Heart left ventricle (tissue), 16 donors: ENCODE results near the gene PRPS1L1. TPM values are rescaled to one million over a fixed set of nuclear protein-coding genes. Genes with fewer than 3 reads are reported as not detected.

Experiments used
- ATAC-seq, 4 donors: fragments of 200-7000 bp; cut with Tn5 transposase; one replicate each; pipeline ENCODE4 v1.9.1; 2020 to 2022; ENCODE audit warnings: moderate library complexity in 4 of 4, mild to moderate bottlenecking in 3 of 4, moderate number of reproducible peaks in 1 of 4
- DNase-seq, 5 donors: peaks; one replicate each; pipeline ENCODE4 v3.0.0-alpha.2; 2020
- H3K27ac ChIP-seq, 12 donors: fragments of 200-600 bp; sonication (generic) in 4 of 12; one replicate each; pipeline versions ENCODE4 v1.5.0 to v1.8.0; 2016 to 2022; ENCODE audit warnings: mild to moderate bottlenecking in 2 of 12
- H3K27me3 ChIP-seq, 9 donors: fragments of 200-600 bp; sonication (generic) in 2 of 9; one replicate each; pipeline versions ENCODE4 v1.5.1 to v1.8.0; 2016 to 2022; ENCODE audit warnings: mild to moderate bottlenecking in 3 of 9
- H3K36me3 ChIP-seq, 9 donors: fragments of 200-600 bp; sonication (generic) in 2 of 9; one replicate each; pipeline versions ENCODE4 v1.5.0 to v1.8.0; 2018 to 2022; ENCODE audit warnings: mild to moderate bottlenecking in 2 of 9
- H3K4me1 ChIP-seq, 12 donors: fragments of 200-600 bp; sonication (generic) in 4 of 12; one replicate each; pipeline versions ENCODE4 v1.5.0 to v1.8.0; 2016 to 2022; ENCODE audit warnings: mild to moderate bottlenecking in 3 of 12
- H3K4me3 ChIP-seq, 12 donors: fragments of 200-600 bp; sonication (generic) in 4 of 12; one replicate each; pipeline versions ENCODE4 v1.5.0 to v1.8.0; 2017 to 2022; ENCODE audit warnings: mild to moderate bottlenecking in 9 of 12, moderate library complexity in 4 of 12
- H3K9me3 ChIP-seq, 12 donors: fragments of 200-600 bp; sonication (generic) in 4 of 12; one replicate each; pipeline versions ENCODE4 v1.5.0 to v1.8.0; 2016 to 2022; ENCODE audit warnings: mild to moderate bottlenecking in 1 of 12
- CTCF ChIP-seq, 12 donors: fragments of 200-600 bp; sonication (generic) in 4 of 12; IDR thresholded peaks; one replicate each; pipeline versions ENCODE4 v1.5.0 to v1.8.0; 2018 to 2022; ENCODE audit warnings: antibody characterized with exemption in 12 of 12, mild to moderate bottlenecking in 5 of 12
- POLR2A ChIP-seq, 2 donors: fragments of 450-650 bp; IDR thresholded peaks; one replicate each; pipeline ENCODE4 v1.6.1; 2017; ENCODE audit warnings: antibody characterized with exemption in 2 of 2, mild to moderate bottlenecking in 2 of 2, moderate library complexity in 2 of 2
- WGBS, 4 donors: extraction: QIAGEN DNeasy Blood & Tissue Kit in 2 of 4; methylation state at CpG; one replicate each; pipeline versions ENCODE4 v1.1.5 to v1.1.7; 2013 to 2018; 5-methylcytosine and 5-hydroxymethylcytosine counted together
- intact Hi-C, 10 donors: fragments of 100-400 bp; cut with DNase I; formaldehyde crosslinking; loops; one replicate each; pipeline versions ENCODE4 v1.11.1 to v1.14.2; 2022
- polyA plus RNA-seq, 2 donors: library from polyadenylated mRNA; stranded (reverse); fragments of 200-250 nt; gene quantifications; one replicate each; pipeline ENCODE4 v1.2.3, GENCODE V29; 2013
- total RNA-seq, 9 donors: library from RNA; depleted of rRNA in 2 of 9; stranded (reverse); fragments of >200 nt in 2 of 9; fragmentation: NEBNext Ultra II Directional in 3 of 9; extraction: Animal tissue kit (Norgen Biotek cat#: 25700) in 3 of 9; gene quantifications; one replicate each; pipeline versions ENCODE4 v1.1.0 to v1.2.4, GENCODE V29; 2016 to 2023
- donor health status: ischemic (EF 13 %, LVEDD 7.1; RV severe dilation, severe dysfunction).
- donor health status: healthy with polysubstance abuse.
- donor health status: DM: no; HTN: yes; CAD: no.
- donor health status: DM: no; HTN: no; CAD: no.
- donor health status: ischemic (EF 25% LVEDD 6.9; RV normal size, moderate dysfunction).
- donor health status: ischemic (EF 25% LVEDD 5.7; RV mildly dilated, moderate dysfunction).
- donor health status: healthy.
- donor health status: DM: yes; HTN: yes; CAD: no.
- donor health status: ischemic (EF 35%, LVEDD 5.7; RV mildly dilated, moderate dysfunction).
- donor health status: nonischemic (EF 11% LVEDD 7.7; RV severe dilation, severe dysfunction).
- donor health status: DM: yes; HTN: yes; CAD: no.
- donor health status: PGD.
- donor health status: ischemic (EF 29% LVEDD 5.4; RV normal size, mild dysfunction).
- donor health status: nonischemic (EF 23%, LVEDD 6.1; RV moderate dilation, normal function).

Gene PRPS1L1
- total and polyA plus RNA-seq, 11 donors, result not detected

GRCh38 chr7:17994079-17994850, 33.4 kb downstream of the PRPS1L1 start:
- TF ChIP-seq CTCF (IDR thresholded peaks at IDR 0.05) (no peak), POLR2A (IDR thresholded peaks at IDR 0.05) (no peak)
- H3K4me3 ChIP-seq, result no peak overlapping the region
- peaks cover 0 to 9% (median 0%) of the 10 kb centered on the region in 12 donors for H3K4me1 ChIP-seq
- ATAC-seq (no peak), DNase-seq (no peak)
- H3K36me3 ChIP-seq, result no peaks in the 10 kb centered on the region
- H3K27ac ChIP-seq, result no peak overlapping the region
- no peaks in the 10 kb centered on the region for H3K27me3 ChIP-seq
- intact Hi-C loops, result no loop called here
- WGBS, 4 donors, result 73 to 95% (median 76%) methylated on average over 5 of the region's 5 CpGs
- H3K9me3 ChIP-seq, result peaks cover 0 to 10% (median 3%) of the 10 kb centered on the region in 12 donors

- Histone ChIP-seq H3K27me3 (no peaks in the 10 kb centered on the region), H3K4me1 (peaks cover 0 to 14% (median 0%) of the 10 kb centered on the region in 12 donors), H3K9me3 (no peaks in the 10 kb centered on the region), H3K27ac (no peak overlapping the region), H3K36me3 (no peaks in the 10 kb centered on the region), H3K4me3 (no peak overlapping the region)
- no peak for DNase-seq
- ATAC-seq, result no peak
- intact Hi-C loops, result no loop called here
- TF ChIP-seq POLR2A (IDR thresholded peaks at IDR 0.05) (no peak), CTCF (IDR thresholded peaks at IDR 0.05) (peak in 4 of 12 donors; percentile 6 to 38 (median 14))
- 56 to 60% (median 58%) methylated on average over 13 of the region's 13 CpGs for WGBS, 4 donors
These were observed 35.6 kb downstream of the PRPS1L1 start for GRCh38 chr7:17991866-17992648.

- TF ChIP-seq POLR2A (IDR thresholded peaks at IDR 0.05), result no peak
- TF ChIP-seq CTCF (IDR thresholded peaks at IDR 0.05), result no peak
- WGBS, 4 donors, result 90 to 97% (median 94%) methylated on average over 3 of the region's 3 CpGs
- no peaks in the 10 kb centered on the region for H3K36me3 ChIP-seq
These were observed 36.9 kb downstream of the PRPS1L1 start for GRCh38 chr7:17990761-17991160.

GRCh38 chr7:17989546-17989945, 38.1 kb downstream of the PRPS1L1 start:
- peak in 1 of 4 donors; percentile 23 for ATAC-seq
- no peaks in the 10 kb centered on the region for H3K9me3 ChIP-seq
- intact Hi-C loops, result loop anchor here in 3 of 10 donors (5.0 to 10.0 kb wide), 3 partner anchors 125 to 345 kb away; no protein-coding TSS in a partner anchor
- no peak overlapping the region for H3K4me3 ChIP-seq
- 82 to 92% (median 89%) methylated on average over 5 of the region's 5 CpGs for WGBS, 4 donors
- H3K27me3 ChIP-seq, result no peaks in the 10 kb centered on the region
- no peak overlapping the region for H3K27ac ChIP-seq
- no peak for TF ChIP-seq CTCF (IDR thresholded peaks at IDR 0.05)
- no peak for TF ChIP-seq POLR2A (IDR thresholded peaks at IDR 0.05)
- H3K36me3 ChIP-seq, result no peaks in the 10 kb centered on the region
- peaks cover 0 to 12% (median 0%) of the 10 kb centered on the region in 12 donors for H3K4me1 ChIP-seq
- DNase-seq, result no peak

More at GRCh38 chr7:17990761-17991160, 36.9 kb downstream of the PRPS1L1 start:
- peaks cover 0 to 12% (median 0%) of the 10 kb centered on the region in 12 donors for H3K4me1 ChIP-seq
- no peak overlapping the region for H3K4me3 ChIP-seq
- no peaks in the 10 kb centered on the region for H3K9me3 ChIP-seq
- DNase-seq (no peak), ATAC-seq (no peak)
- no peaks in the 10 kb centered on the region for H3K27me3 ChIP-seq
- no peak overlapping the region for H3K27ac ChIP-seq
- intact Hi-C loops, result no loop called here
